Measurements from ENCODE around the gene LRP1-AS.

The LRP1-AS gene

DNA sequence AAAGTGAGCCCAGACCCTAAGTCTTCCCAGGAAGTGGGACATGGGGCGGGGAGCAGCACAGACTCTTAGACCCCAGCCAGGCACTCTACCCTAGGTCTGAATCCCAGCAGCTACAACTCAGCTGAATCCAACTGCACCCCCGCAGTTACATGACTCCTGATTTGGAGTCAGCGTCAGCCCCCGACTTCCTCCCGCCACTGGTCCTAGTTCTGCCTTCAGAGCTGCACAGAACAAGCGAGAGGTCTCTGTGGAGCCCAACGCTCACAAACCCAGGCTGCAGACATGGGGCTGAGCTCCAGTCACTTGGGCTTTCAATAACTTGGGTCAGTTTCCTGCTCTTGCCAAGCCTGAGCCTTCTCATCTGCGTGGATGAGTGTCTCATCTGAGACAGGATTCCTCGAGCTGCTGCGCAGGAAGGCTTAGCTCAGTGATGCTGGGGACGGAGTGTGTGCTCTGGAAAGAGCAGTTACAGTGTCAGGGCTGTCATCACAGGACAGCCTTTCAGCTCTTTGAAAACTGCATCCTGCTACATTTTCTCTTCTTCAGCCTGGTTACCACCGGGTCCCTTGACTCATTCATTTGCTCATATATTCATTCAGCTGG lies 38.6 kb upstream of the LRP1-AS start:
- no peak overlapping the region for H3K27ac ChIP-seq
- TF ChIP-seq, protein P1, sequence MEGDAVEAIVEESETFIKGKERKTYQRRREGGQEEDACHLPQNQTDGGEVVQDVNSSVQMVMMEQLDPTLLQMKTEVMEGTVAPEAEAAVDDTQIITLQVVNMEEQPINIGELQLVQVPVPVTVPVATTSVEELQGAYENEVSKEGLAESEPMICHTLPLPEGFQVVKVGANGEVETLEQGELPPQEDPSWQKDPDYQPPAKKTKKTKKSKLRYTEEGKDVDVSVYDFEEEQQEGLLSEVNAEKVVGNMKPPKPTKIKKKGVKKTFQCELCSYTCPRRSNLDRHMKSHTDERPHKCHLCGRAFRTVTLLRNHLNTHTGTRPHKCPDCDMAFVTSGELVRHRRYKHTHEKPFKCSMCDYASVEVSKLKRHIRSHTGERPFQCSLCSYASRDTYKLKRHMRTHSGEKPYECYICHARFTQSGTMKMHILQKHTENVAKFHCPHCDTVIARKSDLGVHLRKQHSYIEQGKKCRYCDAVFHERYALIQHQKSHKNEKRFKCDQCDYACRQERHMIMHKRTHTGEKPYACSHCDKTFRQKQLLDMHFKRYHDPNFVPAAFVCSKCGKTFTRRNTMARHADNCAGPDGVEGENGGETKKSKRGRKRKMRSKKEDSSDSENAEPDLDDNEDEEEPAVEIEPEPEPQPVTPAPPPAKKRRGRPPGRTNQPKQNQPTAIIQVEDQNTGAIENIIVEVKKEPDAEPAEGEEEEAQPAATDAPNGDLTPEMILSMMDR (IDR thresholded peaks at IDR 0.05), result no peak
- DNase-seq (ENCODE audit: low spot score), result no peak
- no peak overlapping the region for H3K4me3 ChIP-seq

DNA sequence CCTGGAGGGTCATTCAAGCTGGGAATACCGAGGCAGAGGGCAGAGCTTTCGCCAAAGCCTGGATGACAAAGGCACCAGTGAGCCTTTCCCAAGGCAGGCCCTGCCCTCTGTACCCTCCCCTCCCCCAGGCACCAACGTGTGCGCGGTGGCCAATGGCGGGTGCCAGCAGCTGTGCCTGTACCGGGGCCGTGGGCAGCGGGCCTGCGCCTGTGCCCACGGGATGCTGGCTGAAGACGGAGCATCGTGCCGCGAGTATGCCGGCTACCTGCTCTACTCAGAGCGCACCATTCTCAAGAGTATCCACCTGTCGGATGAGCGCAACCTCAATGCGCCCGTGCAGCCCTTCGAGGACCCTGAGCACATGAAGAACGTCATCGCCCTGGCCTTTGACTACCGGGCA lies 38.0 kb upstream of the LRP1-AS start:
- no peak overlapping the region for H3K27ac ChIP-seq
- no peak for DNase-seq (ENCODE audit: low spot score)
- H3K4me3 ChIP-seq, result no peak overlapping the region
- TF ChIP-seq, protein P1 (IDR thresholded peaks at IDR 0.05), result no peak

DNA sequence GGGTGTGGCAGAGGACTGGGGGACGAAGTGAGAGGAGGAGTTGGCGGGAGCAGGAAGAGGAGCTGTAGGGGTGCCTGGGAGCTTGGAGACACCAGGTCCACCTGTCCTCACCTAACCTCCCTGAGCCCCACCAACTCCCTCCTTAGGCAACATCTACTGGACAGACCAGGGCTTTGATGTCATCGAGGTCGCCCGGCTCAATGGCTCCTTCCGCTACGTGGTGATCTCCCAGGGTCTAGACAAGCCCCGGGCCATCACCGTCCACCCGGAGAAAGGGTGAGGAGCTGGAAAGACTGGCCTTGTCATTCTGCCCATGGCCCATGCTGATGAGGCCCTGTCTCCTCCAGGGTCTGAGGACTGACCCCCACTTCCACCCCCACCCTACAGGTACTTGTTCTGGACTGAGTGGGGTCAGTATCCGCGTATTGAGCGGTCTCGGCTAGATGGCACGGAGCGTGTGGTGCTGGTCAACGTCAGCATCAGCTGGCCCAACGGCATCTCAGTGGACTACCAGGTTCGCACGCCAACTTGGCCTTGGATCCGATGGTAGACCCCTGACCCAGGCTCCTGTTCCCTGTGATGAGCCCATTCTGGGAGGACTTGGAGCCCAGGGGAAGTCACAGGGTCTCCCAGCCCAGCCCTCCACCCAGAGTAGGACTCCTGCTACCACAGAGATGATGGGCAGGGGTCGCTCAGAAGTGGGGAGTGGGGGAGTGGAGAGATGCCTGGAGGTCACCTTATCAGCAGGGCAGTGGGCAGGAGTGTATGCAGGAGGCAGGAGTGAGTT lies 36.7 kb upstream of the LRP1-AS start:
- Histone ChIP-seq H3K27ac (no peak overlapping the region), H3K4me3 (no peak overlapping the region)
- TF ChIP-seq, protein P1 (IDR thresholded peaks at IDR 0.05), result no peak
- DNase-seq (ENCODE audit: low spot score), result no peak

DNA sequence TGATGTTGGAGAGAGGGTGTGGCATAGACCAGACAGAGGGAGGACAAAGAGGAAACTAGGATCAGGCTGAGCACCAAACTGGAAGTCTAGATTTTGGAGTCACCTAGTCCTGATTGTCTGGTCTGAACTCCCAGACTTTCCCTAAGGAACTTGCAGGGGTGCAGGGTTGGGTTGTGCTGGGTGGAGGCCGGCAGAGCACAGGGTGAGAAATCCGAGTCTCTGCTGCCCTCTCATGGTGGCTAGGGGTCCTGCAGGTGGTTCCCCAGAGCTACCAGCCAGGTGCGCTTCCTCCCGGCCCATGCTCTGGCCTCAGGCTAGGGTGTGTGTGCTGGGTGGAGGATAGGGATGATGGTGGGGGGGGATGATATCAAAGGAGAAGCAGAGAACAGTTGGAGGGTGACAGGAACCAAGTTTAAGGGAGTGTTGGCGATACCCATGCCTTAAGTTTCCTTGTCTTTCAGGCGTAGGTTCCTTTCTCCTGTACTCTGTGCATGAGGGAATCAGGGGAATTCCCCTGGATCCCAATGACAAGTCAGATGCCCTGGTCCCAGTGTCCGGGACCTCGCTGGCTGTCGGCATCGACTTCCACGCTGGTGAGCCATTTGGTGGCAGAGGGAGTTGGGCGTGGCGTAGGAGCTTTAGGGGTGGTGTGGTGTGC lies 35.6 kb upstream of the LRP1-AS start:
- no peak overlapping the region for H3K27ac ChIP-seq
- TF ChIP-seq, protein P1 (IDR thresholded peaks at IDR 0.05), result peak; percentile 82
- DNase-seq (ENCODE audit: low spot score), result no peak

DNA sequence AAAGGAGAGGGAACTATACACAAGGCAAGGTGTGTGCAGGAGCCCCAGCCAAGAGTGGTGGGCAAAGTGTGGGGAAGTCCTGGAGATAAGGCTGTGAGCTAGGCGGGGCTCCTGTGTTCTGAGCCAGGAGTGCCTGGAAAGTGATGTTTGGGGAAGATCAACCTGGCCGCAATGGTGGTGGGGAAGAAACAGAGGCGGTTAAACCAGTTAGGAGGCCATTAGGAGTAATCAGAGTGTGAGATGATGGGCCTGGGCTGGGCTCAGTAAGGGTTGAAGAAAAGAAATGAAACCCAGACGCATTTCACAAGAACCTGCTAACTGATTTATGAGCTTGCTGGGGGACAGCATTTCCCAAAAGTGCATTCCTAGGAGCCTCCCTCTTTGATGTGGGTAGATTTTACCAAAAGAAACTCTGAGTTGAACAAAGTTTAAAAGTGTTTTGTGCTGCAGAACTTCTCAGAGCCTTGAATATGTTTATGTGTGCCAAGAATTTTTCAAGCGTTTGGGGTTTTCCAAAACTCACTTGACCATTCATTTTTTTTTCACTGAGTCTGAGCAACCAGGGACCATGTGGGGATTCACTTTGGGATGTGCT lies 34.2 kb upstream of the LRP1-AS start:
- no peak overlapping the region for H3K27ac ChIP-seq
- DNase-seq (ENCODE audit: low spot score), result no peak
- H3K4me3 ChIP-seq, result no peak overlapping the region
- TF ChIP-seq, protein P1 (IDR thresholded peaks at IDR 0.05), result no peak

More for the DNA sequence above, 35.6 kb upstream of the LRP1-AS start:
- H3K4me3 ChIP-seq, result no peak overlapping the region

DNA sequence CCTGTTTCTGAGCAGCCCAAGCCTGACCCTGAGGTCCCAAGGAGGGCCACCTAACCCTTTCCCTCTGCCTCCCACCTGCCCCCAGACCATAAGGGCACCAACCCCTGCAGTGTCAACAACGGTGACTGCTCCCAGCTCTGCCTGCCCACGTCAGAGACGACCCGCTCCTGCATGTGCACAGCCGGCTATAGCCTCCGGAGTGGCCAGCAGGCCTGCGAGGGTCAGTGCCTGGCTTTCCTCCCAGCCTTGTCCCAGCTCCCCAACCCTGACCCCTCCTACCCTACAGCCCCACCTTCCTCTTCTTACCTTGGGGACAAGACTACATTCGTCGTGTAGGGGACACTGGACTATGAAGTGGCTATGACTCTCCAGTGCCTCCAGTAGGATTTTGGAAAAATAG lies 33.7 kb upstream of the LRP1-AS start:
- Histone ChIP-seq H3K4me3 (no peak overlapping the region), H3K27ac (no peak overlapping the region)
- no peak for DNase-seq (ENCODE audit: low spot score)
- TF ChIP-seq, protein P1 (IDR thresholded peaks at IDR 0.05), result no peak

Measured in coronary artery (tissue), 2 donors.